Measurements from ENCODE around the gene GPD2. TPM values are rescaled to one million over a fixed set of nuclear protein-coding genes. Genes with fewer than 3 reads are reported as not detected.

Gene GPD2
- total and polyA plus RNA-seq, 10 of the 15 experiments (the other 5 are each of a cell fraction or from before 2014, with no cell fraction given), result 10.0 to 73.5 (median 43.4) TPM

GRCh38 chr2:156536534-156536933 is 100.4 kb downstream of the GPD2 start (continued):
- TF ChIP-seq, protein P1, sequence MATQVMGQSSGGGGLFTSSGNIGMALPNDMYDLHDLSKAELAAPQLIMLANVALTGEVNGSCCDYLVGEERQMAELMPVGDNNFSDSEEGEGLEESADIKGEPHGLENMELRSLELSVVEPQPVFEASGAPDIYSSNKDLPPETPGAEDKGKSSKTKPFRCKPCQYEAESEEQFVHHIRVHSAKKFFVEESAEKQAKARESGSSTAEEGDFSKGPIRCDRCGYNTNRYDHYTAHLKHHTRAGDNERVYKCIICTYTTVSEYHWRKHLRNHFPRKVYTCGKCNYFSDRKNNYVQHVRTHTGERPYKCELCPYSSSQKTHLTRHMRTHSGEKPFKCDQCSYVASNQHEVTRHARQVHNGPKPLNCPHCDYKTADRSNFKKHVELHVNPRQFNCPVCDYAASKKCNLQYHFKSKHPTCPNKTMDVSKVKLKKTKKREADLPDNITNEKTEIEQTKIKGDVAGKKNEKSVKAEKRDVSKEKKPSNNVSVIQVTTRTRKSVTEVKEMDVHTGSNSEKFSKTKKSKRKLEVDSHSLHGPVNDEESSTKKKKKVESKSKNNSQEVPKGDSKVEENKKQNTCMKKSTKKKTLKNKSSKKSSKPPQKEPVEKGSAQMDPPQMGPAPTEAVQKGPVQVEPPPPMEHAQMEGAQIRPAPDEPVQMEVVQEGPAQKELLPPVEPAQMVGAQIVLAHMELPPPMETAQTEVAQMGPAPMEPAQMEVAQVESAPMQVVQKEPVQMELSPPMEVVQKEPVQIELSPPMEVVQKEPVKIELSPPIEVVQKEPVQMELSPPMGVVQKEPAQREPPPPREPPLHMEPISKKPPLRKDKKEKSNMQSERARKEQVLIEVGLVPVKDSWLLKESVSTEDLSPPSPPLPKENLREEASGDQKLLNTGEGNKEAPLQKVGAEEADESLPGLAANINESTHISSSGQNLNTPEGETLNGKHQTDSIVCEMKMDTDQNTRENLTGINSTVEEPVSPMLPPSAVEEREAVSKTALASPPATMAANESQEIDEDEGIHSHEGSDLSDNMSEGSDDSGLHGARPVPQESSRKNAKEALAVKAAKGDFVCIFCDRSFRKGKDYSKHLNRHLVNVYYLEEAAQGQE (IDR thresholded peaks at IDR 0.05; ENCODE audit: low read depth, low read length), result no peak
- no peak for TF ChIP-seq TBL1XR1 (IDR thresholded peaks at IDR 0.05; ENCODE audit: low read depth, low read length)

DNA sequence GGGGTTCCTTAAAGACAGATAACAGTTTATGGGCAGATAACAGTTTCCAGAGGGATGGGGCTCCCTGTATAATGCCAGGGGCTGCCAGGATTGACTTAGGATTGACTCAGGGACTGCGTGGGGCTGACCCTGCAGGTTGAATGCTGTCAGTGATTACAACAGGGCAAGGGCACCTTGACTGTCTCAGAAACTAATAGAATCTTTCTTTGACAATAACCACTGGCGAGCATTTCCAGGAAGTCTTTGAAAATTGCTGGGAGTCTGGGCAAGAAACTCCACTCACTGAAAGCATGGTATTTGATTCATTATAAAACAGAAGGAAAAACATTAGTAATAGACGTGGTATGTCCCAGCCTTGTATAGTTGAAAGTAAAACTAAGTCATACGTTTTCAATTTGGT is 101.0 kb downstream of the GPD2 start:
- intact Hi-C loops (cut with micrococcal nuclease; ENCODE audit: unreplicated experiment) (loop anchor here (5.0 kb wide), 2 partner anchors 100 to 200 kb away; partner anchors contain the start of gene GPD2), in situ Hi-C loops (cut with MboI) (no loop called here)
- Histone ChIP-seq H3K4me1 (ENCODE audit: control insufficient read depth, insufficient read depth, low read length) (peaks cover 55% of the 10 kb centered on the region), H3K9ac (ENCODE audit: control insufficient read depth, insufficient read depth, low read length) (no peak overlapping the region), H2AFZ (ENCODE audit: control insufficient read depth, low read depth, low read length) (no peak overlapping the region), H3K36me3 (ENCODE audit: control insufficient read depth in 2 of 2, insufficient read depth in 2 of 2, low read length in 1 of 2) (peaks cover 0 to 2% of the 10 kb centered on the region in 2 experiments; a peak in 2 of 4 replicates), H3K79me2 (ENCODE audit: control insufficient read depth, insufficient read depth, low read length) (no peaks in the 10 kb centered on the region), H4K20me1 (ENCODE audit: control insufficient read depth, insufficient read depth) (no peaks in the 10 kb centered on the region), H3K27me3 (replicated peaks in 1 of 2; ENCODE audit: control insufficient read depth in 2 of 2, insufficient read depth in 2 of 2, low read length in 1 of 2) (no peaks in the 10 kb centered on the region), H3K4me2 (ENCODE audit: control insufficient read depth, insufficient read depth) (peak overlapping the region; percentile 1), H3K27ac (ENCODE audit: control insufficient read depth, insufficient read depth) (peak overlapping the region; percentile 43; the same call in 1 of the 2 replicates), H3K4me3 (no peak overlapping the region), H3K9me3 (replicated peaks; ENCODE audit: control insufficient read depth, insufficient read depth, low read length) (peaks cover 7% of the 10 kb centered on the region; the same call in 2 of the 3 replicates)
- FAIRE-seq (no peak), DNase-seq (ENCODE audit: low read depth, low spot score) (no peak), ATAC-seq (peak; percentile 29)
- no TSS peak for BruUV-seq (replicated peaks)
- SMC1A ChIA-PET (ENCODE audit: uncharacterized antibody, unreplicated experiment), result interaction anchor here (1.0 to 9.3 kb wide), 6 partner anchors 16 to 197 kb away, joined by 3 to 65 read pairs (median 6); no protein-coding TSS in a partner anchor
- 35% methylated on average over 4 of the region's 4 CpGs for WGBS (ENCODE audit: insufficient coverage, insufficient replicate concordance, low lambda C conversion rate, missing lambda C conversion rate)
- POLR2A ChIA-PET, result interaction anchor here (0.6 to 2.2 kb wide), 2 partner anchors 15 to 196 kb away, joined by 5 to 12 read pairs; no protein-coding TSS in a partner anchor
- CTCF ChIA-PET, result interaction anchor here (1.6 to 2.5 kb wide), 2 partner anchors 52 to 202 kb away, joined by 7 to 10 read pairs; no protein-coding TSS in a partner anchor
- TF ChIP-seq ATF7 (IDR thresholded peaks at IDR 0.05; ENCODE audit: low read depth) (peak; percentile 10; the same call in 1 of the 2 replicates), SMC3 (IDR thresholded peaks at IDR 0.05; ENCODE audit: borderline replicate concordance, low read length) (no peak)
- RAD21 ChIA-PET (ENCODE audit: unreplicated experiment), result interaction anchor here (1.2 to 2.5 kb wide), 3 partner anchors 10 to 52 kb away, joined by 3 to 10 read pairs (median 9); no protein-coding TSS in a partner anchor

All from GM12878 (cell line).